Esophagus muscularis mucosa (tissue), 3 donors: ENCODE data around the gene EPHA2.

Experiments
- POLR2AphosphoS5 ChIP-seq, 2 donors: sonication (generic); formaldehyde crosslinking; IDR thresholded peaks; one replicate each; pipeline ENCODE4 v1.6.1; 2017; ENCODE audit warnings: antibody characterized with exemption in 2 of 2
- TF ChIP-seq, protein P1 (sequence below), 3 experiments: fragments of 200-600 bp in 2 of 3; fragments of 450-650 bp in 1 of 3; sonication (generic) in 2 of 3; IDR thresholded peaks; one replicate each; pipeline ENCODE4 v1.5.1; 2017 to 2019; ENCODE audit warnings: antibody characterized with exemption in 3 of 3, mild to moderate bottlenecking in 2 of 3, moderate library complexity in 1 of 3

DNA sequence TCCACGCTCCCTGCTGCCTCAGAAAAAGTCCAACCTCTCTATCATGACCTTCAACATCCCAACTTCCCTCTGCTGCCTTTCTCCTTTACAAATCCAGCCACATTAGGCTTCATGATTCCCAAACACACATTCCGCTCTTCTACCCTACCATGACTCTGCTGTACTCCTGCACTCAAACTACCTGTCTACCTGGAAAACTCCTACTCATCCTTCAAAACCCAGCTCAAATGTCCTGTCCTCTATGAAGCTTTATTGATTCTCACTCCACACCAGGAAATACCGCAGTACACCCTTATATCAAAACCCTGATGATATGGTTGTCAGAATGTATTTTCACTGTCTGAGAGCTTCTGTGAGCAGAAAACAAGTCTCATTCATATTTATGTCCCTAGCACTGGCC lies 47.7 kb upstream of the EPHA2 start:
- TF ChIP-seq, protein P1, sequence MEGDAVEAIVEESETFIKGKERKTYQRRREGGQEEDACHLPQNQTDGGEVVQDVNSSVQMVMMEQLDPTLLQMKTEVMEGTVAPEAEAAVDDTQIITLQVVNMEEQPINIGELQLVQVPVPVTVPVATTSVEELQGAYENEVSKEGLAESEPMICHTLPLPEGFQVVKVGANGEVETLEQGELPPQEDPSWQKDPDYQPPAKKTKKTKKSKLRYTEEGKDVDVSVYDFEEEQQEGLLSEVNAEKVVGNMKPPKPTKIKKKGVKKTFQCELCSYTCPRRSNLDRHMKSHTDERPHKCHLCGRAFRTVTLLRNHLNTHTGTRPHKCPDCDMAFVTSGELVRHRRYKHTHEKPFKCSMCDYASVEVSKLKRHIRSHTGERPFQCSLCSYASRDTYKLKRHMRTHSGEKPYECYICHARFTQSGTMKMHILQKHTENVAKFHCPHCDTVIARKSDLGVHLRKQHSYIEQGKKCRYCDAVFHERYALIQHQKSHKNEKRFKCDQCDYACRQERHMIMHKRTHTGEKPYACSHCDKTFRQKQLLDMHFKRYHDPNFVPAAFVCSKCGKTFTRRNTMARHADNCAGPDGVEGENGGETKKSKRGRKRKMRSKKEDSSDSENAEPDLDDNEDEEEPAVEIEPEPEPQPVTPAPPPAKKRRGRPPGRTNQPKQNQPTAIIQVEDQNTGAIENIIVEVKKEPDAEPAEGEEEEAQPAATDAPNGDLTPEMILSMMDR (IDR thresholded peaks at IDR 0.05) = no peak
- TF ChIP-seq POLR2AphosphoS5 (IDR thresholded peaks at IDR 0.05) = no peak
